Esophagus muscularis mucosa (tissue), 4 donors: ENCODE results near the gene EDC3. TPM values are rescaled to one million over a fixed set of nuclear protein-coding genes. Genes with fewer than 3 reads are reported as not detected.

Source experiments
- DNase-seq: peaks from one replicate; pipeline ENCODE4 v3.0.0-alpha.2; 2017; ENCODE audit errors: extremely low spot score
- H3K27ac ChIP-seq, 4 donors: fragments of 200-600 bp; sonication (generic); replicated peaks in 1 of 4; 1 replicate in 3 of 4; 2 replicates in 1 of 4; pipeline ENCODE4 v1.5.1; 2016 to 2019; ENCODE audit warnings: mild to moderate bottlenecking in 1 of 4
- H3K27me3 ChIP-seq, 4 donors: fragments of 200-600 bp; sonication (generic); one replicate each; pipeline versions ENCODE4 v1.5.1 to v1.6.0; 2016 to 2019
- H3K36me3 ChIP-seq, 4 donors: fragments of 200-600 bp; sonication (generic); one replicate each; pipeline ENCODE4 v1.5.1; 2016 to 2019
- H3K4me1 ChIP-seq, 4 donors: fragments of 200-600 bp; sonication (generic); one replicate each; pipeline ENCODE4 v1.5.1; 2016 to 2019
- H3K4me3 ChIP-seq, 4 donors: fragments of 200-600 bp; sonication (generic); 1 replicate in 2 of 4; 2 replicates in 2 of 4; pipeline ENCODE4 v1.5.1; 2016 to 2019; ENCODE audit warnings: mild to moderate bottlenecking in 4 of 4, moderate library complexity in 1 of 4
- H3K9me3 ChIP-seq, 4 donors: fragments of 200-600 bp; sonication (generic); 1 replicate in 3 of 4; 2 replicates in 1 of 4; pipeline ENCODE4 v1.5.1; 2016 to 2019
- CTCF ChIP-seq, 3 experiments: fragments of 200-600 bp in 2 of 3; fragments of 450-650 bp in 1 of 3; sonication (generic) in 2 of 3; IDR thresholded peaks; one replicate each; pipeline ENCODE4 v1.5.1; 2017 to 2019; ENCODE audit warnings: antibody characterized with exemption in 3 of 3, mild to moderate bottlenecking in 2 of 3, moderate library complexity in 1 of 3
- EP300 ChIP-seq: sonication (generic); formaldehyde crosslinking; IDR thresholded peaks from one replicate; pipeline ENCODE4 v1.6.1; 2017; ENCODE audit warnings: antibody characterized with exemption
- POLR2A ChIP-seq: fragments of 450-650 bp; IDR thresholded peaks from one replicate; pipeline ENCODE4 v1.6.1; 2017; ENCODE audit warnings: antibody characterized with exemption, moderate library complexity, mild to moderate bottlenecking, low read depth
- POLR2AphosphoS5 ChIP-seq, 2 donors: sonication (generic); formaldehyde crosslinking; IDR thresholded peaks; one replicate each; pipeline ENCODE4 v1.6.1; 2017; ENCODE audit warnings: antibody characterized with exemption in 2 of 2
- WGBS: methylation state at CpG from one replicate; pipeline ENCODE4 v1.1.5; 2018; 5-methylcytosine and 5-hydroxymethylcytosine counted together
- intact Hi-C: fragments of 100-400 bp; cut with DNase I; formaldehyde crosslinking; loops from one replicate; pipeline ENCODE4 v1.15.1; 2023
- total RNA-seq, 4 donors: library from RNA; depleted of rRNA; stranded (reverse); fragments of >200 nt; gene quantifications; one replicate each; pipeline versions ENCODE4 v1.1.0 to v1.2.1, GENCODE V29; 2016

The EDC3 gene
- total RNA-seq, 4 donors from 2014 or later, result 9.6 to 19.5 (median 17.9) TPM

GRCh38 chr15:74636984-74637383, 58.8 kb downstream of the EDC3 start:
- Histone ChIP-seq H3K36me3 (peaks cover 25 to 100% (median 92%) of the 10 kb centered on the region in 4 donors), H3K4me3 (no peak overlapping the region), H3K27me3 (no peaks in the 10 kb centered on the region), H3K9me3 (no peaks in the 10 kb centered on the region), H3K27ac (no peak overlapping the region), H3K4me1 (peaks cover under 1 to 5% (median under 1%) of the 10 kb centered on the region in 4 donors)
- no peak for TF ChIP-seq POLR2AphosphoS5 (IDR thresholded peaks at IDR 0.05)
- no peak for TF ChIP-seq EP300
- no peak for TF ChIP-seq CTCF (IDR thresholded peaks at IDR 0.05)
- no peak for TF ChIP-seq POLR2A
- intact Hi-C loops, result loop anchor here (1.0 to 10.0 kb wide), 3 partner anchors 133 to 318 kb away; partner anchors contain the start of gene RPP25
- WGBS, result 80% methylated on average over 1 of the region's 1 CpG
- DNase-seq, result no peak

GRCh38 chr15:74635228-74635627, 60.6 kb downstream of the EDC3 start:
- WGBS, result 23% methylated on average over 5 of the region's 5 CpGs
- Histone ChIP-seq H3K9me3 (no peaks in the 10 kb centered on the region), H3K36me3 (peaks cover 24 to 100% (median 98%) of the 10 kb centered on the region in 4 donors), H3K27me3 (no peaks in the 10 kb centered on the region), H3K4me3 (no peak overlapping the region), H3K27ac (no peak overlapping the region), H3K4me1 (peaks cover 0 to 8% (median 0%) of the 10 kb centered on the region in 4 donors)
- intact Hi-C loops, result loop anchor here (10.0 kb wide), 2 partner anchors 260 to 320 kb away; partner anchors contain the start of gene RPP25
- TF ChIP-seq CTCF (IDR thresholded peaks at IDR 0.05), result peak; percentile 77 to 85 (median 79)
- TF ChIP-seq POLR2AphosphoS5 (IDR thresholded peaks at IDR 0.05), result no peak
- DNase-seq, result no peak

- H3K4me1 ChIP-seq, result peaks cover 0 to 8% (median 0%) of the 10 kb centered on the region in 4 donors
- H3K27me3 ChIP-seq, result no peaks in the 10 kb centered on the region
- H3K9me3 ChIP-seq, result no peaks in the 10 kb centered on the region
- TF ChIP-seq EP300 (no peak), POLR2AphosphoS5 (IDR thresholded peaks at IDR 0.05) (no peak), POLR2A (no peak), CTCF (IDR thresholded peaks at IDR 0.05) (no peak)
- H3K36me3 ChIP-seq, result peaks cover 24 to 100% (median 98%) of the 10 kb centered on the region in 4 donors
- WGBS, result 76% methylated on average over 2 of the region's 2 CpGs
- H3K4me3 ChIP-seq, result no peak overlapping the region
- no peak overlapping the region for H3K27ac ChIP-seq
- intact Hi-C loops, result loop anchor here (10.0 kb wide), 2 partner anchors 259 to 321 kb away; partner anchors contain the start of gene RPP25
- DNase-seq, result no peak
Observed at GRCh38 chr15:74633781-74634180, 62.0 kb downstream of the EDC3 start.

- 91% methylated on average over 9 of the region's 9 CpGs for WGBS
- Histone ChIP-seq H3K27ac (no peak overlapping the region), H3K4me1 (peaks cover 0 to 8% (median 0%) of the 10 kb centered on the region in 4 donors), H3K27me3 (no peaks in the 10 kb centered on the region), H3K36me3 (peaks cover 36 to 100% (median 99%) of the 10 kb centered on the region in 4 donors), H3K4me3 (no peak overlapping the region), H3K9me3 (no peaks in the 10 kb centered on the region)
- intact Hi-C loops, result loop anchor here (10.0 kb wide), 2 partner anchors 258 to 322 kb away; partner anchors contain the start of gene RPP25
- no peak for TF ChIP-seq POLR2AphosphoS5 (IDR thresholded peaks at IDR 0.05)
- TF ChIP-seq CTCF (IDR thresholded peaks at IDR 0.05), result no peak
- TF ChIP-seq POLR2A, result no peak
- TF ChIP-seq EP300, result no peak
- no peak for DNase-seq
Observed at GRCh38 chr15:74632601-74633000, 63.2 kb downstream of the EDC3 start.
